ENCODE data around the gene OGFR.

Gene OGFR

DNA sequence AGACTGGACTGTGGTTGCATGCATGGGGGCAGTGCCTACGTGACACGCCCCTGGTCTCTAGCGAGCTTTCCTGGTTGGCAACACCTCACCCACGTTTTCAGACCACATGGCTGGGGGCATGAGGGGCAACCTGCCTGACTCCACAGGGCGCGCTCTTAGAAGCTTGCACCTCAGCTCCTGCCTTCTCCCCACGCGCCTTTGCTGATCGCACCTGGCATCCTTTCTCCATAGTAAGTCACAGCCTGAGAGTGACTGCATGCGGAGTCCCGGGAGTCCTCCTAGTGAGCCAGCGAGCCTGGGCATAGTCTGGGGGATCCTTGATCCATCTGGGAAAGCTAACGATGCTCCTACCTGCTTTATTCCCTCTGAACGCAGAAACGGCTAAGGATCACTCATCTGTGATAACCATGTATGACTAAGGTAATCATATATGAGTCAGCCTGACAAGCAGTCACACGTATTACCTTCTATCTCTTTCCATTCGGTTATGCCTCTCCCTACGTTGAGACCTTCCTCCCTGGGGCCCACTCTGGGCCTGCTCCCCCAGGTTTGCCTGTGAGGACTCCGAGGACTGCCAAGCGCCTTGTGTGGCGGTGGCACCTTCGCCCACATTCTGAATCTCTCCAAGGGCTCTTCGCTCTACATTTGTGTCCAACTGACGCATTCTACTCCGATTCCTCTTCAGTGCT lies 52.4 kb downstream of the OGFR start:
- H3K4me1 ChIP-seq (ENCODE audit: control insufficient read depth in 2 of 2, insufficient read depth in 1 of 2, low read depth in 1 of 2, low read length in 2 of 2) = peaks cover 6 to 9% of the 10 kb centered on the region in 2 donors
- peaks cover 3% of the 10 kb centered on the region for H3K79me1 ChIP-seq (ENCODE audit: low read depth, low read length)
- no peak overlapping the region for H4K91ac ChIP-seq (ENCODE audit: low read depth, low read length, poor library complexity)
- H2AK5ac ChIP-seq (ENCODE audit: low read depth, low read length) = no peak overlapping the region
- H3K36me3 ChIP-seq (replicated peaks in 1 of 2; ENCODE audit: control insufficient read depth in 2 of 2, insufficient read depth in 2 of 2, low read length in 2 of 2) = peaks cover 29 to 71% of the 10 kb centered on the region in 2 donors
- no peak overlapping the region for H3K4me2 ChIP-seq (ENCODE audit: insufficient read depth, low read length, poor library complexity, severe bottlenecking)
- no peak overlapping the region for H4K8ac ChIP-seq (ENCODE audit: low read depth, low read length)
- WGBS, 2 donors (ENCODE audit: extremely low coverage in 2 of 2, insufficient read length in 2 of 2, insufficient replicate concordance in 1 of 2) = no CpG with 5 or more reads among the region's 25 CpGs
- no peak overlapping the region for H2BK15ac ChIP-seq (ENCODE audit: low read length)
- H3K4ac ChIP-seq (ENCODE audit: low read length) = no peak overlapping the region
- H3K18ac ChIP-seq (ENCODE audit: low read length) = no peak overlapping the region
- peak overlapping the region; percentile 61 for H3K23ac ChIP-seq (ENCODE audit: low read depth, low read length, poor library complexity)
- no peak overlapping the region for H2AFZ ChIP-seq (ENCODE audit: low read length)
- no peak for DNase-seq (ENCODE audit: low spot score)
- no peak overlapping the region for H3K4me3 ChIP-seq (ENCODE audit: low read length in 2 of 2)
- H3K27ac ChIP-seq (replicated peaks; ENCODE audit: low read length) = no peak overlapping the region
- H2BK12ac ChIP-seq (ENCODE audit: low read length) = no peak overlapping the region
- H3K9ac ChIP-seq (ENCODE audit: low read depth, low read length, poor library complexity) = peak overlapping the region; percentile 64
- H2BK5ac ChIP-seq (ENCODE audit: low read length) = no peak overlapping the region
- H3K9me3 ChIP-seq (replicated peaks in 1 of 2; ENCODE audit: control insufficient read depth in 2 of 2, insufficient read depth in 1 of 2, low read depth in 1 of 2, low read length in 2 of 2) = no peaks in the 10 kb centered on the region
- H3K14ac ChIP-seq (ENCODE audit: low read length) = no peak overlapping the region
- H2BK120ac ChIP-seq (ENCODE audit: low read depth, low read length) = no peak overlapping the region
- peaks cover 0 to 8% (median 0%) of the 10 kb centered on the region in 3 experiments for H3K27me3 ChIP-seq (ENCODE audit: control insufficient read depth in 3 of 3, insufficient read depth in 3 of 3, low read depth in 1 of 3, low read length in 3 of 3)

DNA sequence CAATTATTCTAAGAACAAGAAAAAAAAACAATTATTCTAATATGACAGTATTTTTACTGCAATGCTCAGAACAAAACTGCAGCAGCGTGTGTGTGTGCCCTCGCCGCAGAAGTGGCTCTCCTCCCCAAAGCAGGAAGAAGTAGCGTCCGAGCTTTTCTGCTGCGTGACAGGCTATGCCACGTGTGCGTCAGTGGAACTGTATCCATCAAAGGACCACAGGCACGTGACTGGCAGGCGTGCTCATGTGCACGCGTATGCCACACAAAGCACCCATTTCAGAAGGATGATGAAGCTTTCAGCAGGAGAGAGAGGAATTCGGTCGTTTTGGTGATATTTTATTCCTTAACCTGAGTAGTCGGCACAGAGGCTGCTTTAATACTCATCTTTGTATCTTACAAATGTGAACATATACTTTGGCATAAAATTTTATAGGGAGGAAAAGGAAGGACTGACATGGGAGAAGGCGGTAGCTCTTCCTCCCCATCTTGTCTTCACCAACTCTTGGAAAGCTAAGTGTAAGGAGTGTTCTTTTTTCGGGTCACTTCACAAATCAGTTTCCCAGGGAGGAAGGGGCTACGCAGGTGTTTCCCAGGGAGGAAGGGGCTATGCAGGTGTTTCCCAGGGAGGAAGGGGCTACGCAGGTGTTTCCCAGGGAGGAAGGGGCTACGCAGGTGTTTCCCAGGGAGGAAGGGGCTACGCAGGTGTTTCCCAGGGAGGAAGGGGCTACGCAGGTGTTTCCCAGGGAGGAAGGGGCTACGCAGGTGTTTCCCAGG lies 53.6 kb downstream of the OGFR start:
- Histone ChIP-seq H3K27me3 (ENCODE audit: control insufficient read depth in 3 of 3, insufficient read depth in 3 of 3, low read depth in 1 of 3, low read length in 3 of 3) (peaks cover 0 to 8% (median 0%) of the 10 kb centered on the region in 3 experiments), H3K4me3 (ENCODE audit: low read length in 2 of 2) (peak overlapping the region in 1 of 2 donors; percentile 56), H2BK5ac (ENCODE audit: low read length) (no peak overlapping the region), H2BK120ac (ENCODE audit: low read depth, low read length) (no peak overlapping the region), H3K27ac (replicated peaks; ENCODE audit: low read length) (no peak overlapping the region), H2AK5ac (ENCODE audit: low read depth, low read length) (no peak overlapping the region), H4K91ac (ENCODE audit: low read depth, low read length, poor library complexity) (peak overlapping the region; percentile 89), H3K36me3 (replicated peaks in 1 of 2; ENCODE audit: control insufficient read depth in 2 of 2, insufficient read depth in 2 of 2, low read length in 2 of 2) (peaks cover 20 to 60% of the 10 kb centered on the region in 2 donors), H2BK15ac (ENCODE audit: low read length) (no peak overlapping the region), H3K79me1 (ENCODE audit: low read depth, low read length) (peaks cover 3% of the 10 kb centered on the region), H2AFZ (ENCODE audit: low read length) (no peak overlapping the region), H3K18ac (ENCODE audit: low read length) (no peak overlapping the region), H3K4me2 (ENCODE audit: insufficient read depth, low read length, poor library complexity, severe bottlenecking) (no peak overlapping the region), H3K4ac (ENCODE audit: low read length) (no peak overlapping the region), H3K14ac (ENCODE audit: low read length) (no peak overlapping the region), H3K9me3 (replicated peaks in 1 of 2; ENCODE audit: control insufficient read depth in 2 of 2, insufficient read depth in 1 of 2, low read depth in 1 of 2, low read length in 2 of 2) (no peaks in the 10 kb centered on the region), H3K23ac (ENCODE audit: low read depth, low read length, poor library complexity) (peak overlapping the region; percentile 66), H3K9ac (ENCODE audit: low read depth, low read length, poor library complexity) (no peak overlapping the region), H3K4me1 (ENCODE audit: control insufficient read depth in 2 of 2, insufficient read depth in 1 of 2, low read depth in 1 of 2, low read length in 2 of 2) (peaks cover 7 to 10% of the 10 kb centered on the region in 2 donors), H2BK12ac (ENCODE audit: low read length) (no peak overlapping the region), H4K8ac (ENCODE audit: low read depth, low read length) (no peak overlapping the region)
- WGBS, 2 donors (ENCODE audit: extremely low coverage in 2 of 2, insufficient read length in 2 of 2, insufficient replicate concordance in 1 of 2) = no CpG with 5 or more reads among the region's 23 CpGs
- no peak for DNase-seq (ENCODE audit: low spot score)

DNA sequence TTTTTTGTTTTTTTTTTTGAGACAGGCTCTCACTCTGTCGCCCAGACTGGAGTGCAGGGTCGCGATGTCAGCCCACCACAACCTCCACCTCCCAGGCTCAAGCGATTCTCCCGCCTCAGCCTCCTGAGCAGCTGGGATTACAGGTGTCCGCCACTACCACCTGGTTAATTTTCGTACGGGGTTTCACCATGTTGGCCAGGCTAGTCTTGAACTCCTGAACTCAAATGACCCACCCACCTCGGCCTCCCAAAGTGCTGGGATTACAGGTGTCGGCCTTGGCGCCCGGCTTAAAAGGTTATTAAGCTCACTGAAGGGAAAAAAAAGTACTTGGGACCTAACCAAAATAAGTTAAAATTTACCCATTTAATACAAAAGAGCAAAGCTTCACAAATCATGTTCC lies 55.1 kb downstream of the OGFR start:
- Histone ChIP-seq H3K27me3 (ENCODE audit: control insufficient read depth in 3 of 3, insufficient read depth in 3 of 3, low read depth in 1 of 3, low read length in 3 of 3) (peaks cover 0 to 8% (median 0%) of the 10 kb centered on the region in 3 experiments), H3K36me3 (replicated peaks in 1 of 2; ENCODE audit: control insufficient read depth in 2 of 2, insufficient read depth in 2 of 2, low read length in 2 of 2) (peaks cover 13 to 45% of the 10 kb centered on the region in 2 donors), H3K23ac (ENCODE audit: low read depth, low read length, poor library complexity) (no peak overlapping the region), H4K91ac (ENCODE audit: low read depth, low read length, poor library complexity) (no peak overlapping the region), H2BK120ac (ENCODE audit: low read depth, low read length) (no peak overlapping the region), H3K27ac (replicated peaks; ENCODE audit: low read length) (no peak overlapping the region), H2AK5ac (ENCODE audit: low read depth, low read length) (no peak overlapping the region), H3K9ac (ENCODE audit: low read depth, low read length, poor library complexity) (no peak overlapping the region), H3K4ac (ENCODE audit: low read length) (no peak overlapping the region), H2BK5ac (ENCODE audit: low read length) (no peak overlapping the region), H2BK12ac (ENCODE audit: low read length) (no peak overlapping the region), H2AFZ (ENCODE audit: low read length) (no peak overlapping the region), H3K4me1 (ENCODE audit: control insufficient read depth in 2 of 2, insufficient read depth in 1 of 2, low read depth in 1 of 2, low read length in 2 of 2) (peaks cover 7 to 10% of the 10 kb centered on the region in 2 donors), H3K79me1 (ENCODE audit: low read depth, low read length) (peaks cover 3% of the 10 kb centered on the region), H3K4me2 (ENCODE audit: insufficient read depth, low read length, poor library complexity, severe bottlenecking) (no peak overlapping the region), H3K14ac (ENCODE audit: low read length) (no peak overlapping the region), H4K8ac (ENCODE audit: low read depth, low read length) (no peak overlapping the region), H3K4me3 (ENCODE audit: low read length in 2 of 2) (peak overlapping the region in 1 of 2 donors; percentile 93), H3K18ac (ENCODE audit: low read length) (no peak overlapping the region), H2BK15ac (ENCODE audit: low read length) (no peak overlapping the region), H3K9me3 (replicated peaks in 1 of 2; ENCODE audit: control insufficient read depth in 2 of 2, insufficient read depth in 1 of 2, low read depth in 1 of 2, low read length in 2 of 2) (peaks cover 0 to 2% of the 10 kb centered on the region in 2 donors)
- DNase-seq (ENCODE audit: low spot score) = no peak
- no CpG with 5 or more reads among the region's 12 CpGs for WGBS, 2 donors (ENCODE audit: extremely low coverage in 2 of 2, insufficient read length in 2 of 2, insufficient replicate concordance in 1 of 2)

DNA sequence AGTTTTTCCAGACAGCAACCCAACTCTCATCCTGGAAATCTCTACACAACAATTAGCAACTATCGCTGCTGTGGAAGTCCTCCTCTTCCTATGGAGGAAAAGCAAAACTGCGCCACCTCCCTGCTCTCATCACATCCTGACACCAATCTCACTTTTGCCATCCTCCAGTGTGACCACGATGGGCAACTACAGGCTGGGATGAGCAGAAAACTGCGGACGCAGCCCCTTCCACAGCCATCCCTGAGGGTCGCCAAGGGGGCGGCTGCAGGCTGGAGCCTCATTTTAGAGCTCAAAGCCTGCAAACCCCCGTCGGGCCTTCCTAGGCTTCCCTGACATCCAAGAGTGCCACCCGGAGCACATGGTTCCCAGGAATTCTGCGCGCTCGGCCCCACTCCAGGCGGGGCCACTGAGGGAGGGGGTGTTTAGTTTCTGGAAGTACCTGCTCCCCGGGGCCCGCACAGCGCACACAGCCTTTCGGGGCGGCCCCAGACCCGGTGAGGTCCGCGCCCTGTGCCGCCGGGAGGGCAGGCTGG lies 55.8 kb downstream of the OGFR start:
- H3K4me1 ChIP-seq (ENCODE audit: control insufficient read depth in 2 of 2, insufficient read depth in 1 of 2, low read depth in 1 of 2, low read length in 2 of 2) = peaks cover 7 to 10% of the 10 kb centered on the region in 2 donors
- H3K36me3 ChIP-seq (replicated peaks in 1 of 2; ENCODE audit: control insufficient read depth in 2 of 2, insufficient read depth in 2 of 2, low read length in 2 of 2) = peaks cover 10 to 38% of the 10 kb centered on the region in 2 donors
- no peak overlapping the region for H3K27ac ChIP-seq (replicated peaks; ENCODE audit: low read length)
- H3K4ac ChIP-seq (ENCODE audit: low read length) = no peak overlapping the region
- peak overlapping the region; percentile 89 for H3K18ac ChIP-seq (ENCODE audit: low read length)
- no peak overlapping the region for H2BK120ac ChIP-seq (ENCODE audit: low read depth, low read length)
- peak overlapping the region; percentile 83 for H3K4me2 ChIP-seq (ENCODE audit: insufficient read depth, low read length, poor library complexity, severe bottlenecking)
- peaks cover 0 to 2% of the 10 kb centered on the region in 2 donors for H3K9me3 ChIP-seq (replicated peaks in 1 of 2; ENCODE audit: control insufficient read depth in 2 of 2, insufficient read depth in 1 of 2, low read depth in 1 of 2, low read length in 2 of 2)
- no peak overlapping the region for H4K91ac ChIP-seq (ENCODE audit: low read depth, low read length, poor library complexity)
- no peak for DNase-seq (ENCODE audit: low spot score)
- no peak overlapping the region for H2BK5ac ChIP-seq (ENCODE audit: low read length)
- H3K23ac ChIP-seq (ENCODE audit: low read depth, low read length, poor library complexity) = no peak overlapping the region
- no peak overlapping the region for H4K8ac ChIP-seq (ENCODE audit: low read depth, low read length)
- peak overlapping the region; percentile 97 for H3K9ac ChIP-seq (ENCODE audit: low read depth, low read length, poor library complexity)
- H2BK12ac ChIP-seq (ENCODE audit: low read length) = no peak overlapping the region
- no peak overlapping the region for H2BK15ac ChIP-seq (ENCODE audit: low read length)
- no CpG with 5 or more reads among the region's 24 CpGs for WGBS, 2 donors (ENCODE audit: extremely low coverage in 2 of 2, insufficient read length in 2 of 2, insufficient replicate concordance in 1 of 2)
- peaks cover 3% of the 10 kb centered on the region for H3K79me1 ChIP-seq (ENCODE audit: low read depth, low read length)
- H2AK5ac ChIP-seq (ENCODE audit: low read depth, low read length) = peak overlapping the region; percentile 99
- H3K4me3 ChIP-seq (ENCODE audit: low read length in 2 of 2) = peak overlapping the region; percentile 93 to 98
- H2AFZ ChIP-seq (ENCODE audit: low read length) = peak overlapping the region; percentile 49
- H3K27me3 ChIP-seq (ENCODE audit: control insufficient read depth in 3 of 3, insufficient read depth in 3 of 3, low read depth in 1 of 3, low read length in 3 of 3) = peaks cover 0 to 8% (median 0%) of the 10 kb centered on the region in 3 experiments
- H3K14ac ChIP-seq (ENCODE audit: low read length) = peak overlapping the region; percentile 71

All from neuronal stem cell (in vitro differentiated cells).